ENCODE data around the gene CEACAM3.
"Not testable (repeated sequence)": the region's sequence is repeated elsewhere in the genome, so short reads cannot be mapped to it uniquely, and the experiment has no call there.

- not testable (repeated sequence) for TF ChIP-seq CTCF, EP300, POLR2A (IDR thresholded peaks at IDR 0.05)
Measured at GRCh38 chr19:41789053-41789452, 7.3 kb upstream of the CEACAM3 start.

Data from stomach (tissue), 4 donors.